HEK293T (cell line): ENCODE measurements around the gene OR2A7.
"Not testable (repeated sequence)": the region's sequence is repeated elsewhere in the genome, so short reads cannot be mapped to it uniquely, and the experiment has no call there.

Source experiments
- ARNT ChIP-seq: fragments of 450-650 bp; IDR thresholded peaks from 2 replicates; pipeline ENCODE4 v1.6.1; 2017; ENCODE audit warnings: mild to moderate bottlenecking
- BHLHE40 ChIP-seq: fragments of 450-650 bp; IDR thresholded peaks from 2 replicates; pipeline ENCODE4 v1.6.1; 2016; ENCODE audit warnings: mild to moderate bottlenecking, moderate library complexity, borderline replicate concordance
- CTBP1 ChIP-seq: fragments of 450-650 bp; IDR thresholded peaks from 2 replicates; pipeline ENCODE4 v1.6.1; 2016; ENCODE audit warnings: borderline replicate concordance
- ELF4 ChIP-seq: fragments of 450-650 bp; IDR thresholded peaks from 2 replicates; pipeline ENCODE4 v1.6.1; 2017; ENCODE audit warnings: antibody characterized with exemption
- FOXK2 ChIP-seq: fragments of 450-650 bp; IDR thresholded peaks from 2 replicates; pipeline ENCODE4 v1.6.1; 2016; ENCODE audit warnings: mild to moderate bottlenecking
- FOXM1 ChIP-seq: fragments of 450-650 bp; IDR thresholded peaks from 2 replicates; pipeline ENCODE4 v1.6.1; 2017; ENCODE audit warnings: mild to moderate bottlenecking, borderline replicate concordance
- L3MBTL2 ChIP-seq: fragments of 450-650 bp; conservative IDR thresholded peaks from 2 replicates; pipeline ENCODE4 v1.6.1; 2016; ENCODE audit warnings: mild to moderate bottlenecking
- LEF1 ChIP-seq: fragments of 450-650 bp; IDR thresholded peaks from 2 replicates; pipeline ENCODE4 v1.6.1; 2017; ENCODE audit warnings: mild to moderate bottlenecking, borderline replicate concordance
- SP1 ChIP-seq: fragments of 450-650 bp; IDR thresholded peaks from 2 replicates; pipeline ENCODE4 v1.6.1; 2017
- SUZ12 ChIP-seq: fragments of 450-650 bp; IDR thresholded peaks from 2 replicates; pipeline ENCODE4 v1.6.1; 2016; ENCODE audit warnings: mild to moderate bottlenecking

- not testable (repeated sequence) for TF ChIP-seq SP1, FOXM1, ELF4, ARNT, BHLHE40, SUZ12, FOXK2, CTBP1, L3MBTL2, LEF1
These were observed 5.5 kb downstream of the OR2A7 start for GRCh38 chr7:144259067-144259466.
